GM12873 (cell line): ENCODE measurements around the gene CFAP157.

Experiments
- CTCF ChIP-seq: IDR thresholded peaks from 2 replicates; pipeline ENCODE4 v1.5.1; 2012; ENCODE audit warnings: low read depth, mild to moderate bottlenecking, moderate library complexity, low read length, control low read depth; ENCODE audit not compliant: insufficient read depth; ENCODE audit errors: missing control alignments

CFAP157 gene

GRCh38 chr9:127753622-127754021 is 46.8 kb downstream of the CFAP157 start:
- TF ChIP-seq CTCF = no peak

- no peak for TF ChIP-seq CTCF
Measured at GRCh38 chr9:127754099-127755060, 47.6 kb downstream of the CFAP157 start.

GRCh38 chr9:127755061-127756060 is 48.6 kb downstream of the CFAP157 start:
- no peak for TF ChIP-seq CTCF

- TF ChIP-seq CTCF = no peak
Measured at GRCh38 chr9:127756233-127756632, 49.4 kb downstream of the CFAP157 start.

- TF ChIP-seq CTCF = no peak
Measured at GRCh38 chr9:127758843-127759242, 52.1 kb downstream of the CFAP157 start.

GRCh38 chr9:127761061-127761460 is 54.3 kb downstream of the CFAP157 start:
- no peak for TF ChIP-seq CTCF
